T-cell (primary cell): Measurements from ENCODE around the gene SCRN2. TPM values are rescaled to one million over a fixed set of nuclear protein-coding genes. Genes with fewer than 3 reads are reported as not detected.

Experiments used
- ATAC-seq, 4 experiments: fragments of 200-7000 bp in 3 of 4; fragments of 150-1000 bp in 1 of 4; cut with Tn5 transposase; replicated peaks in 1 of 4; 1 replicate in 3 of 4; 2 replicates in 1 of 4; pipeline ENCODE4 v1.10.0; 2021; ENCODE audit warnings: moderate library complexity in 3 of 4, mild to moderate bottlenecking in 2 of 4, moderate number of reproducible peaks in 1 of 4
- CTCF ChIA-PET, 2 donors: fragments of 300-600 bp; sonication (Branson Sonifier 250); formaldehyde crosslinking; loops; one replicate each; lab custom pipeline; 2022; ENCODE audit warnings: antibody characterized with exemption in 2 of 2; lab: Charles Lee
- POLR2A ChIA-PET, 2 donors: fragments of 300-600 bp; sonication (Branson Sonifier 250); formaldehyde crosslinking; loops; one replicate each; lab custom pipeline; 2022; ENCODE audit warnings: antibody characterized with exemption in 2 of 2; lab: Charles Lee
- DNase-seq, 35 experiments: peaks; one replicate each; pipeline versions ENCODE4 v3.0.0 to v3.0.0-alpha.2; 2013 to 2023
- H3K27ac ChIP-seq: one replicate; pipeline ENCODE4 v1.5.1; 2013; ENCODE audit warnings: low read length
- H3K27me3 ChIP-seq, 2 experiments: replicated peaks in 1 of 2; 1 replicate in 1 of 2; 2 replicates in 1 of 2; pipeline versions ENCODE4 v1.6.1 to v1.7.0; 2013; ENCODE audit warnings: low read length in 1 of 2, mixed read lengths in 1 of 2; ENCODE audit not compliant: control insufficient read depth in 2 of 2, insufficient read depth in 2 of 2; ENCODE audit errors: extremely low read depth in 1 of 2
- H3K36me3 ChIP-seq, 2 donors: 1 replicate in 1 of 2; 2 replicates in 1 of 2; pipeline versions ENCODE4 v1.6.1 to v1.7.0; 2013; ENCODE audit warnings: low read length in 1 of 2; ENCODE audit not compliant: control insufficient read depth in 2 of 2, insufficient read depth in 1 of 2; ENCODE audit errors: extremely low read depth in 1 of 2
- H3K4me1 ChIP-seq, 2 experiments: 1 replicate in 1 of 2; 2 replicates in 1 of 2; pipeline versions ENCODE4 v1.6.1 to v1.7.0; 2013; ENCODE audit warnings: low read length in 2 of 2, mixed read lengths in 1 of 2; ENCODE audit not compliant: insufficient read depth in 2 of 2, control insufficient read depth in 1 of 2; ENCODE audit errors: extremely low read depth in 1 of 2
- H3K4me3 ChIP-seq, 2 donors: 1 replicate in 1 of 2; 2 replicates in 1 of 2; pipeline versions ENCODE4 v1.5.1 to v1.7.0; 2013; ENCODE audit warnings: mild to moderate bottlenecking in 2 of 2, low read length in 1 of 2, moderate library complexity in 1 of 2; ENCODE audit not compliant: control insufficient read depth in 1 of 2; ENCODE audit errors: extremely low read depth in 1 of 2
- H3K9me3 ChIP-seq: 2 replicates; pipeline ENCODE4 v1.7.0; 2013
- H3K27ac Mint-ChIP-seq, 2 donors: one replicate each; pipeline ENCODE4 v1.8.0; 2020 to 2021; ENCODE audit warnings: mild to moderate bottlenecking in 2 of 2, mixed read lengths in 2 of 2
- H3K27me3 Mint-ChIP-seq, 2 donors: one replicate each; pipeline ENCODE4 v1.8.0; 2021 to 2022; ENCODE audit warnings: mixed read lengths in 2 of 2
- H3K36me3 Mint-ChIP-seq: one replicate; pipeline ENCODE4 v1.8.0; 2021; ENCODE audit warnings: mixed read lengths
- H3K4me1 Mint-ChIP-seq, 3 donors: one replicate each; pipeline ENCODE4 v1.8.0; 2020 to 2022; ENCODE audit warnings: mixed read lengths in 3 of 3, mild to moderate bottlenecking in 1 of 3
- H3K4me3 Mint-ChIP-seq, 3 donors: one replicate each; pipeline ENCODE4 v1.8.0; 2020 to 2022; ENCODE audit warnings: mild to moderate bottlenecking in 3 of 3, mixed read lengths in 3 of 3, moderate library complexity in 3 of 3
- H3K9me3 Mint-ChIP-seq, 3 donors: one replicate each; pipeline ENCODE4 v1.8.0; 2020 to 2022; ENCODE audit warnings: mixed read lengths in 3 of 3
- WGBS: methylation state at CpG from one replicate; pipeline ENCODE4 v1.1.5; 2013; ENCODE audit warnings: missing lambda C conversion rate; ENCODE audit not compliant: insufficient coverage; 5-methylcytosine and 5-hydroxymethylcytosine counted together
- total RNA-seq, 35 experiments: library from RNA in 6 of 35; stranded (reverse) in 6 of 35; fragments of 120-200 nt in 1 of 35; gene quantifications; one replicate each; pipeline versions ENCODE4 v1.2.1 to v1.2.4 and lab custom pipeline; 2013 to 2026

The SCRN2 gene
- total RNA-seq, 5 donors from 2014 or later (not counting 1 experiment from before 2014, with no cell fraction given), result 27.0 to 44.3 (median 40.6) TPM

- Mint-ChIP-seq H3K4me1 (peaks cover 33 to 41% (median 40%) of the 10 kb centered on the region in 3 donors), H3K36me3 (no peaks in the 10 kb centered on the region), H3K27ac (no peak overlapping the region), H3K4me3 (peak overlapping the region in 1 of 3 donors; percentile 69), H3K9me3 (no peaks in the 10 kb centered on the region), H3K27me3 (peaks cover 0 to 4% of the 10 kb centered on the region in 2 donors)
- H3K36me3 ChIP-seq, result no peaks in the 10 kb centered on the region
- H3K27ac ChIP-seq, result no peak overlapping the region
- no peak overlapping the region for H3K4me3 ChIP-seq
- peaks cover 0 to 36% of the 10 kb centered on the region in 2 experiments for H3K27me3 ChIP-seq
- H3K4me1 ChIP-seq, result peaks cover 16 to 39% of the 10 kb centered on the region in 2 experiments
- DNase-seq, result no peak
- POLR2A ChIA-PET, result no interaction called here
- H3K9me3 ChIP-seq, result no peaks in the 10 kb centered on the region
- 80% methylated on average over 3 of the region's 9 CpGs for WGBS
- ATAC-seq, result no peak
- CTCF ChIA-PET, result interaction anchor here (0.7 to 1.0 kb wide), 3 partner anchors 18 to 53 kb away, joined by 3 to 4 read pairs (median 3); partner anchors contain the start of genes LRRC46 (in 1 of the 2), MRPL10 (in 1 of the 2) and SCRN2 (in 1 of the 2)
Measured at GRCh38 chr17:47883589-47884426, 42.7 kb upstream of the SCRN2 start.

- ChIA-PET POLR2A (no interaction called here), CTCF (interaction anchor here (0.6 to 1.0 kb wide), 3 partner anchors 21 to 61 kb away, joined by 3 to 10 read pairs (median 3); partner anchors contain the start of genes OSBPL7 (in 1 of the 2) and SCRN2 (in 1 of the 2))
- H3K27me3 Mint-ChIP-seq, result peaks cover 0 to 8% of the 10 kb centered on the region in 2 donors
- H3K27ac Mint-ChIP-seq, result no peak overlapping the region
- no peaks in the 10 kb centered on the region for H3K36me3 Mint-ChIP-seq
- H3K4me3 Mint-ChIP-seq, result peak overlapping the region in 1 of 3 donors; percentile 69
- DNase-seq (no peak), ATAC-seq (no peak)
- H3K9me3 Mint-ChIP-seq, result no peaks in the 10 kb centered on the region
- H3K27me3 ChIP-seq, result peaks cover 0 to 42% of the 10 kb centered on the region in 2 experiments
- H3K27ac ChIP-seq, result no peak overlapping the region
- no peaks in the 10 kb centered on the region for H3K9me3 ChIP-seq
- no peak overlapping the region for H3K4me3 ChIP-seq
- H3K4me1 ChIP-seq, result peaks cover 16 to 39% of the 10 kb centered on the region in 2 experiments
- peaks cover 33 to 41% (median 40%) of the 10 kb centered on the region in 3 donors for H3K4me1 Mint-ChIP-seq
- 77% methylated on average over 7 of the region's 9 CpGs for WGBS
- no peaks in the 10 kb centered on the region for H3K36me3 ChIP-seq
Measured at GRCh38 chr17:47882695-47883588, 41.9 kb upstream of the SCRN2 start.

- POLR2A ChIA-PET, result no interaction called here
- no peak for ATAC-seq
Measured at GRCh38 chr17:47882247-47882646, 41.2 kb upstream of the SCRN2 start.

GRCh38 chr17:47879776-47880454, 38.8 kb upstream of the SCRN2 start:
- ChIA-PET POLR2A (no interaction called here), CTCF (no interaction called here)
- H3K4me1 ChIP-seq, result peaks cover 9 to 28% of the 10 kb centered on the region in 2 experiments
- no peak for ATAC-seq
- no peaks in the 10 kb centered on the region for H3K9me3 Mint-ChIP-seq
- peaks cover 24 to 29% (median 28%) of the 10 kb centered on the region in 3 donors for H3K4me1 Mint-ChIP-seq
- no peaks in the 10 kb centered on the region for H3K9me3 ChIP-seq
- no peak overlapping the region for H3K4me3 ChIP-seq
- peaks cover 0 to 53% of the 10 kb centered on the region in 2 experiments for H3K27me3 ChIP-seq
- DNase-seq, result no peak
- no peak overlapping the region for H3K27ac Mint-ChIP-seq
- H3K36me3 Mint-ChIP-seq, result peaks cover 3% of the 10 kb centered on the region
- no peak overlapping the region for H3K4me3 Mint-ChIP-seq
- H3K36me3 ChIP-seq, result no peaks in the 10 kb centered on the region
- peaks cover 11 to 23% of the 10 kb centered on the region in 2 donors for H3K27me3 Mint-ChIP-seq
- H3K27ac ChIP-seq, result no peak overlapping the region
- 62% methylated on average over 3 of the region's 8 CpGs for WGBS

More at GRCh38 chr17:47882247-47882646, 41.2 kb upstream of the SCRN2 start:
- Histone ChIP-seq H3K27me3 (peaks cover 0 to 49% of the 10 kb centered on the region in 2 experiments), H3K4me1 (peaks cover 16 to 39% of the 10 kb centered on the region in 2 experiments), H3K27ac (no peak overlapping the region), H3K36me3 (no peaks in the 10 kb centered on the region), H3K4me3 (no peak overlapping the region), H3K9me3 (no peaks in the 10 kb centered on the region)
- Mint-ChIP-seq H3K4me1 (peaks cover 33 to 41% (median 40%) of the 10 kb centered on the region in 3 donors), H3K9me3 (no peaks in the 10 kb centered on the region), H3K36me3 (no peaks in the 10 kb centered on the region), H3K27me3 (peaks cover 0 to 11% of the 10 kb centered on the region in 2 donors), H3K4me3 (no peak overlapping the region), H3K27ac (no peak overlapping the region)
- CTCF ChIA-PET, result interaction anchor here (0.6 to 1.0 kb wide), 3 partner anchors 22 to 61 kb away, joined by 3 to 10 read pairs (median 3); partner anchors contain the start of genes OSBPL7 (in 1 of the 2) and SCRN2 (in 1 of the 2)
- DNase-seq, result no peak
- WGBS, result 49% methylated on average over 6 of the region's 7 CpGs

- H3K4me1 Mint-ChIP-seq, result peaks cover 17 to 21% (median 20%) of the 10 kb centered on the region in 3 donors
- H3K27me3 ChIP-seq, result peaks cover 0 to 56% of the 10 kb centered on the region in 2 experiments
- no peaks in the 10 kb centered on the region for H3K9me3 ChIP-seq
- no peak overlapping the region for H3K27ac ChIP-seq
- ATAC-seq, result no peak
- ChIA-PET CTCF (no interaction called here), POLR2A (interaction anchor here in 1 of 2 donors (0.5 kb wide), 1 partner anchor 1605 kb away, joined by 3 read pairs; no protein-coding TSS in a partner anchor)
- no peak overlapping the region for H3K4me3 ChIP-seq
- peaks cover 15 to 30% of the 10 kb centered on the region in 2 donors for H3K27me3 Mint-ChIP-seq
- no peak overlapping the region for H3K4me3 Mint-ChIP-seq
- H3K9me3 Mint-ChIP-seq, result no peaks in the 10 kb centered on the region
- H3K4me1 ChIP-seq, result peaks cover 4 to 20% of the 10 kb centered on the region in 2 experiments
- WGBS, result 40% methylated on average over 1 of the region's 2 CpGs
- no peak overlapping the region for H3K27ac Mint-ChIP-seq
- DNase-seq, result no peak
- H3K36me3 ChIP-seq, result no peaks in the 10 kb centered on the region
- H3K36me3 Mint-ChIP-seq, result peaks cover 3% of the 10 kb centered on the region
Measured at GRCh38 chr17:47879028-47879585, 38.0 kb upstream of the SCRN2 start.
